ENCODE data around the gene RIPOR2. TPM values are rescaled to one million over a fixed set of nuclear protein-coding genes. Genes with fewer than 3 reads are reported as not detected.
"Not testable (repeated sequence)": the region's sequence is repeated elsewhere in the genome, so short reads cannot be mapped to it uniquely, and the experiment has no call there.

Gene RIPOR2
- polyA plus RNA-seq, 3 donors from 2014 or later = 262 to 392 (median 334) TPM

- H3K9me3 Mint-ChIP-seq = no peaks in the 10 kb centered on the region
- H3K27ac Mint-ChIP-seq = peak overlapping the region; percentile 53 to 81 (median 76)
- peaks cover 88 to 100% of the 10 kb centered on the region in 2 donors for H3K4me1 Mint-ChIP-seq
- peak overlapping the region in 3 of 5 donors; percentile 30 to 63 (median 38) for H3K4me3 Mint-ChIP-seq
- H3K36me3 Mint-ChIP-seq = peaks cover 0 to 14% (median 8%) of the 10 kb centered on the region in 3 donors
- H3K27me3 Mint-ChIP-seq (ENCODE audit: low read depth in 3 of 3) = no peaks in the 10 kb centered on the region
- DNase-seq = no peak
Observed at GRCh38 chr6:24887545-24888140, 48.1 kb downstream of the RIPOR2 start.

GRCh38 chr6:24883618-24884017 is 52.1 kb downstream of the RIPOR2 start:
- no peak for DNase-seq
- peak overlapping the region; percentile 38 to 81 (median 64) for H3K4me3 Mint-ChIP-seq
- peaks cover 4 to 21% (median 15%) of the 10 kb centered on the region in 3 donors for H3K36me3 Mint-ChIP-seq
- peak overlapping the region; percentile 74 to 94 (median 84) for H3K27ac Mint-ChIP-seq
- no peaks in the 10 kb centered on the region for H3K27me3 Mint-ChIP-seq (ENCODE audit: low read depth in 3 of 3)
- H3K9me3 Mint-ChIP-seq = no peaks in the 10 kb centered on the region
- H3K4me1 Mint-ChIP-seq = peaks cover 89 to 99% of the 10 kb centered on the region in 2 donors

GRCh38 chr6:24882835-24883555 is 52.8 kb downstream of the RIPOR2 start:
- peak overlapping the region; percentile 74 to 94 (median 84) for H3K27ac Mint-ChIP-seq
- no peaks in the 10 kb centered on the region for H3K9me3 Mint-ChIP-seq
- DNase-seq = no peak
- H3K4me1 Mint-ChIP-seq = peaks cover 88 to 99% of the 10 kb centered on the region in 2 donors
- no peaks in the 10 kb centered on the region for H3K27me3 Mint-ChIP-seq (ENCODE audit: low read depth in 3 of 3)
- peak overlapping the region; percentile 38 to 81 (median 64) for H3K4me3 Mint-ChIP-seq
- peaks cover 6 to 23% (median 19%) of the 10 kb centered on the region in 3 donors for H3K36me3 Mint-ChIP-seq

- Mint-ChIP-seq H3K27ac (peak overlapping the region; percentile 55 to 94 (median 80)), H3K4me3 (peak overlapping the region in 4 of 5 donors; percentile 39 to 81 (median 54)), H3K27me3 (ENCODE audit: low read depth in 3 of 3) (no peaks in the 10 kb centered on the region), H3K36me3 (peaks cover 13 to 30% (median 26%) of the 10 kb centered on the region in 3 donors), H3K4me1 (peaks cover 88 to 99% of the 10 kb centered on the region in 2 donors), H3K9me3 (peaks cover 0 to under 1% (median 0%) of the 10 kb centered on the region in 6 donors)
- DNase-seq = no peak
Observed at GRCh38 chr6:24882295-24882694, 53.5 kb downstream of the RIPOR2 start.

- peaks cover 21 to 37% (median 33%) of the 10 kb centered on the region in 3 donors for H3K36me3 Mint-ChIP-seq
Observed at GRCh38 chr6:24881376-24881775, 54.4 kb downstream of the RIPOR2 start.

GRCh38 chr6:24880451-24880850 is 55.3 kb downstream of the RIPOR2 start:
- peaks cover 87 to 99% of the 10 kb centered on the region in 2 donors for H3K4me1 Mint-ChIP-seq
- H3K36me3 Mint-ChIP-seq = peaks cover 24 to 41% (median 39%) of the 10 kb centered on the region in 3 donors
- peaks cover 0 to 4% (median 0%) of the 10 kb centered on the region in 6 donors for H3K9me3 Mint-ChIP-seq
- no peak for DNase-seq
- peak overlapping the region in 2 of 5 donors; percentile 1 to 44 for H3K4me3 Mint-ChIP-seq
- H3K27ac Mint-ChIP-seq = peak overlapping the region; percentile 18 to 84 (median 72)
- H3K27me3 Mint-ChIP-seq (ENCODE audit: low read depth in 3 of 3) = no peaks in the 10 kb centered on the region

More at GRCh38 chr6:24881376-24881775, 54.4 kb downstream of the RIPOR2 start:
- H3K4me1 Mint-ChIP-seq = peaks cover 88 to 99% of the 10 kb centered on the region in 2 donors
- H3K27ac Mint-ChIP-seq = peak overlapping the region; percentile 69 to 94 (median 80)
- no peaks in the 10 kb centered on the region for H3K27me3 Mint-ChIP-seq (ENCODE audit: low read depth in 3 of 3)
- peaks cover 0 to 4% (median 0%) of the 10 kb centered on the region in 6 donors for H3K9me3 Mint-ChIP-seq
- no peak for DNase-seq
- peak overlapping the region in 2 of 5 donors; percentile 49 to 81 for H3K4me3 Mint-ChIP-seq

- no peak for DNase-seq
- H3K4me1 Mint-ChIP-seq = peaks cover 88 to 99% of the 10 kb centered on the region in 2 donors
- H3K27ac Mint-ChIP-seq = peak overlapping the region; percentile 43 to 81 (median 70)
- peaks cover 0 to 4% (median 0%) of the 10 kb centered on the region in 6 donors for H3K9me3 Mint-ChIP-seq
- peak overlapping the region in 2 of 5 donors; percentile 24 to 57 for H3K4me3 Mint-ChIP-seq
- H3K36me3 Mint-ChIP-seq = peaks cover 24 to 50% (median 50%) of the 10 kb centered on the region in 3 donors
- no peaks in the 10 kb centered on the region for H3K27me3 Mint-ChIP-seq (ENCODE audit: low read depth in 3 of 3)
Observed at GRCh38 chr6:24879351-24879750, 56.4 kb downstream of the RIPOR2 start.

GRCh38 chr6:24877747-24878146 is 58.0 kb downstream of the RIPOR2 start:
- peaks cover 31 to 62% (median 49%) of the 10 kb centered on the region in 3 donors for H3K36me3 Mint-ChIP-seq
- peak overlapping the region in 4 of 5 donors; percentile 2 to 54 (median 36) for H3K4me3 Mint-ChIP-seq
- peaks cover 78 to 97% of the 10 kb centered on the region in 2 donors for H3K4me1 Mint-ChIP-seq
- not testable (repeated sequence) for H3K9me3 Mint-ChIP-seq; DNase-seq; H3K27me3 Mint-ChIP-seq (ENCODE audit: low read depth in 3 of 3)
- H3K27ac Mint-ChIP-seq = peak overlapping the region; percentile 16 to 92 (median 72)

- no peak for DNase-seq
- Mint-ChIP-seq H3K27me3 (ENCODE audit: low read depth in 3 of 3) (no peaks in the 10 kb centered on the region), H3K4me3 (peak overlapping the region in 4 of 5 donors; percentile 1 to 48 (median 26)), H3K36me3 (peaks cover 32 to 70% (median 49%) of the 10 kb centered on the region in 3 donors), H3K27ac (peak overlapping the region; percentile 16 to 92 (median 82)), H3K9me3 (peaks cover 0 to 4% (median 0%) of the 10 kb centered on the region in 6 donors), H3K4me1 (peaks cover 69 to 97% of the 10 kb centered on the region in 2 donors)
Observed at GRCh38 chr6:24876499-24877465, 59.0 kb downstream of the RIPOR2 start.

- peaks cover 32 to 72% (median 49%) of the 10 kb centered on the region in 3 donors for H3K36me3 Mint-ChIP-seq
Observed at GRCh38 chr6:24875534-24875901, 60.2 kb downstream of the RIPOR2 start.

GRCh38 chr6:24874776-24875533 is 60.8 kb downstream of the RIPOR2 start:
- H3K27ac Mint-ChIP-seq = peak overlapping the region; percentile 49 to 92 (median 78)
- peaks cover 32 to 73% (median 49%) of the 10 kb centered on the region in 3 donors for H3K36me3 Mint-ChIP-seq
- no peak for DNase-seq
- H3K4me3 Mint-ChIP-seq = no peak overlapping the region
- H3K27me3 Mint-ChIP-seq (ENCODE audit: low read depth in 3 of 3) = no peaks in the 10 kb centered on the region
- H3K9me3 Mint-ChIP-seq = peaks cover 0 to 4% (median 0%) of the 10 kb centered on the region in 6 donors
- H3K4me1 Mint-ChIP-seq = peaks cover 59 to 84% of the 10 kb centered on the region in 2 donors

More at GRCh38 chr6:24875534-24875901, 60.2 kb downstream of the RIPOR2 start:
- no peaks in the 10 kb centered on the region for H3K27me3 Mint-ChIP-seq (ENCODE audit: low read depth in 3 of 3)
- peaks cover 62 to 90% of the 10 kb centered on the region in 2 donors for H3K4me1 Mint-ChIP-seq
- DNase-seq = no peak
- H3K27ac Mint-ChIP-seq = peak overlapping the region; percentile 16 to 92 (median 61)
- peaks cover 0 to 4% (median 0%) of the 10 kb centered on the region in 6 donors for H3K9me3 Mint-ChIP-seq
- no peak overlapping the region for H3K4me3 Mint-ChIP-seq

GRCh38 chr6:24874128-24874527 is 61.6 kb downstream of the RIPOR2 start:
- no peaks in the 10 kb centered on the region for H3K27me3 Mint-ChIP-seq (ENCODE audit: low read depth in 3 of 3)
- H3K27ac Mint-ChIP-seq = peak overlapping the region; percentile 49 to 92 (median 78)
- peaks cover 0 to 4% (median 0%) of the 10 kb centered on the region in 6 donors for H3K9me3 Mint-ChIP-seq

More at GRCh38 chr6:24874128-24874527, 61.6 kb downstream of the RIPOR2 start:
- Mint-ChIP-seq H3K4me3 (no peak overlapping the region), H3K4me1 (peaks cover 50 to 76% of the 10 kb centered on the region in 2 donors), H3K36me3 (peaks cover 28 to 75% (median 43%) of the 10 kb centered on the region in 3 donors)
- no peak for DNase-seq

Data from immature natural killer cell (primary cell).